Measurements from ENCODE around the gene UCN2. TPM values are rescaled to one million over a fixed set of nuclear protein-coding genes. Genes with fewer than 3 reads are reported as not detected.

Gene UCN2
- total RNA-seq, 1 experiment from 2014 or later: 0.49 TPM

- no peaks in the 10 kb centered on the region for H3K27me3 ChIP-seq (replicated peaks; ENCODE audit: insufficient read depth, low read depth, low read length, poor library complexity)
- intact Hi-C loops (cut with micrococcal nuclease; ENCODE audit: unreplicated experiment): no loop called here
- H3K36me3 ChIP-seq (ENCODE audit: insufficient read depth, low read length, poor library complexity, severe bottlenecking): no peaks in the 10 kb centered on the region
- CTCF ChIA-PET: no interaction called here
- TF ChIP-seq, protein P1, sequence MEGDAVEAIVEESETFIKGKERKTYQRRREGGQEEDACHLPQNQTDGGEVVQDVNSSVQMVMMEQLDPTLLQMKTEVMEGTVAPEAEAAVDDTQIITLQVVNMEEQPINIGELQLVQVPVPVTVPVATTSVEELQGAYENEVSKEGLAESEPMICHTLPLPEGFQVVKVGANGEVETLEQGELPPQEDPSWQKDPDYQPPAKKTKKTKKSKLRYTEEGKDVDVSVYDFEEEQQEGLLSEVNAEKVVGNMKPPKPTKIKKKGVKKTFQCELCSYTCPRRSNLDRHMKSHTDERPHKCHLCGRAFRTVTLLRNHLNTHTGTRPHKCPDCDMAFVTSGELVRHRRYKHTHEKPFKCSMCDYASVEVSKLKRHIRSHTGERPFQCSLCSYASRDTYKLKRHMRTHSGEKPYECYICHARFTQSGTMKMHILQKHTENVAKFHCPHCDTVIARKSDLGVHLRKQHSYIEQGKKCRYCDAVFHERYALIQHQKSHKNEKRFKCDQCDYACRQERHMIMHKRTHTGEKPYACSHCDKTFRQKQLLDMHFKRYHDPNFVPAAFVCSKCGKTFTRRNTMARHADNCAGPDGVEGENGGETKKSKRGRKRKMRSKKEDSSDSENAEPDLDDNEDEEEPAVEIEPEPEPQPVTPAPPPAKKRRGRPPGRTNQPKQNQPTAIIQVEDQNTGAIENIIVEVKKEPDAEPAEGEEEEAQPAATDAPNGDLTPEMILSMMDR (conservative IDR thresholded peaks at IDR 0.05; ENCODE audit: low read depth, low read length): no peak
- no peak for TF ChIP-seq EZH2 (IDR thresholded peaks at IDR 0.05; ENCODE audit: borderline replicate concordance, low read depth, low read length, poor library complexity, severe bottlenecking)
- no peak overlapping the region for H3K27ac ChIP-seq (ENCODE audit: low read depth, low read length, poor library complexity, severe bottlenecking)
- H3K4me3 ChIP-seq (ENCODE audit: low read depth, low read length, poor library complexity, severe bottlenecking): no peak overlapping the region
- POLR2A ChIA-PET (ENCODE audit: low non-redundant PET): no interaction called here
- H3K4me1 ChIP-seq (ENCODE audit: insufficient read depth, low read length, poor library complexity, severe bottlenecking): no peaks in the 10 kb centered on the region
- no TSS peak for BruUV-seq (replicated peaks)
- no peaks in the 10 kb centered on the region for H3K9me3 ChIP-seq (ENCODE audit: low read depth, low read length, poor library complexity, severe bottlenecking)
- DNase-seq (ENCODE audit: low spot score): no peak
Observed at GRCh38 chr3:48514431-48515227, 49.0 kb downstream of the UCN2 start.

Small RNA genes lying within 50 kb of the gene (microRNA-seq; reads per million reads assigned to microRNA genes)
- gene MIR6823: not detected
- gene MIR711: not detected

Other genes with a start within 250 kb of the UCN2 start
- gene SPINK8, start 230.1 kb downstream of the UCN2 start, total RNA-seq (2021): not detected in 2 replicates
- gene FBXW12, start 191.6 kb downstream of the UCN2 start, total RNA-seq (2021): 0.55 and 0.60 TPM in 2 replicates
- gene PLXNB1, start 133.7 kb downstream of the UCN2 start, total RNA-seq (2021): 24.6 and 38.0 TPM in 2 replicates
- 11.7 and 11.8 TPM in 2 replicates for gene CCDC51, start 123.7 kb downstream of the UCN2 start, total RNA-seq (2021)
- 118 and 152 TPM in 2 replicates for gene TMA7, start 123.5 kb downstream of the UCN2 start, total RNA-seq (2021)
- gene ATRIP, start 117.0 kb downstream of the UCN2 start, total RNA-seq (2021): 9.5 and 9.7 TPM in 2 replicates
- 61.8 and 63.5 TPM in 2 replicates for gene SHISA5, start 59.6 kb downstream of the UCN2 start, total RNA-seq (2021)
- gene PFKFB4, start 7.0 kb downstream of the UCN2 start, total RNA-seq (2021): 5.0 and 7.2 TPM in 2 replicates
- gene COL7A1, start 31.5 kb upstream of the UCN2 start, total RNA-seq (2021): 16.4 and 24.8 TPM in 2 replicates
- 189 and 215 TPM in 2 replicates for gene UQCRC1, start 45.9 kb upstream of the UCN2 start, total RNA-seq (2021)
- gene TMEM89, start 58.0 kb upstream of the UCN2 start, total RNA-seq (2021): 0.50 TPM in 1 of 2 replicates, not detected in the other
- gene SLC26A6, start 71.7 kb upstream of the UCN2 start, total RNA-seq (2021): 11.8 and 12.6 TPM in 2 replicates
- gene CELSR3, start 99.1 kb upstream of the UCN2 start, total RNA-seq (2021): 1.2 and 2.1 TPM in 2 replicates
- gene NCKIPSD, start 122.1 kb upstream of the UCN2 start, total RNA-seq (2021): 15.0 and 18.8 TPM in 2 replicates
- gene IP6K2, start 153.4 kb upstream of the UCN2 start, total RNA-seq (2021): 62.5 and 72.0 TPM in 2 replicates